ENCODE data around the gene ITPR2.

ITPR2 gene

GRCh38 chr12:26513363-26514043, 319.5 kb downstream of the ITPR2 start:
- DNase-seq (ENCODE audit: low spot score) = no peak

DNA sequence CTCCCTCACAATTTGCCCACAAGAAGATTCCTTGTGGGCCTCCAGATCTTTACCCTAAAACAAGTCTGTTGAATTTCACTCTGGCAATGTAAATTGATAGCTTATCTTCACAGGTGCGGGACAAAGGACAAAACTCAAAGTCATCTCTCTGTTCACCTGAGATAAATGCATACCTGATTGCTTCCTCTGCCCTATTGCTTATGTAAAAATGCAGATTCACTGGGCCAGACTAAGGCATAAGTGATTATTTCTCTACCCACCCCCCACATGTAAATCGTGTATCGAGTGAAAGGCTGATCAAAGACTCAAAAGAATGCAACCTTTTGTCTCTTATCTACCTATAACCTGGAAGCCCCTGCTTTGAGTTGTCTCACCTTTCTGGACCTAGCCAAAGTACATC, 320.8 kb downstream of the ITPR2 start:
- DNase-seq (ENCODE audit: low spot score) = no peak

DNA sequence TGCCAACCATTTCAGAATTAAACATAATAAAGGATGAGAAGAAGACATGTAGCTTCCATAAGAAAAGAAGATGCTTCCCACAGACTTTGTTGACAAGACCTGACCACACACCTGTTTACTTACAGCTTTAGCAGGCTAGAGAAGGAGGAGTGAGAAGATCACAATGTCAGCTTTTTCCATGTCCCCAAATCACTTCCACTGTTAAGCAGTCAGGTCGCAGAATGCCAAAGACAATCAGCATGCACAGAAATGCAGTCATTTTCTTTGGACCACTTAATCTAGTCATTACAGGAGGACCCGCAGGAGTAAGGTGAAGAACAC, 322.7 kb downstream of the ITPR2 start:
- no peak for DNase-seq (ENCODE audit: low spot score)

GRCh38 chr12:26507613-26508012, 325.4 kb downstream of the ITPR2 start:
- no peak for DNase-seq (ENCODE audit: low spot score)

DNA sequence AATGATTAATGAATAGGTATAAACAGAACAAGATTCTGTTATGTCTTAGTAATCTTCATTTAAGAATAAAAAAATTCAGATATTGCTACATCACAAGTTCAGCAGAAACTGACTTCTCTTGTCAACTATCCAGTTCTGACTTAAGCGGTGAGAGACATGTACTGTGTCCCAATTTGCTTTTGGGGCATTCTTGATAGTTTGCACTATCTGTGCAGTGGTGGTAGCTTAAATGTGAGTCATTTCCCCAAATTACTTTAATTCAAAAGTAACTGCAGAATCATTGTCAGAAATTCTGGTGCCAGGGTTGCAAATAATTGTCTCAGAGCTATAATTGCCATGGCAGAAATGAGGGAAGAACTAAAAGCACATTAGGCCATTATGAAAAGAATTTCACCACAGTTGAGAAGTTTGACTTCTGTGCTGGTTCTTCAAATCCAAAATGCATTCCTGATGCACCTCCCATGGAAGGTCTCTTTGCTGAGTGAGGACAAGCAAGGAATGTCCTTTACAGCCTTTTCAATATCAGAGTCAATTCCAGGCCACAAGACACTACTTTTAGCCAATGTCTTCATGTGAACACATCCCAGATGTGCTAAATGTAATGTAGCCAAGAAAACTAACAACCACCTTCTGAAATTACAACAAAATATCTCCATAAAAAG, 332.9 kb downstream of the ITPR2 start:
- DNase-seq (ENCODE audit: low spot score) = no peak

DNA sequence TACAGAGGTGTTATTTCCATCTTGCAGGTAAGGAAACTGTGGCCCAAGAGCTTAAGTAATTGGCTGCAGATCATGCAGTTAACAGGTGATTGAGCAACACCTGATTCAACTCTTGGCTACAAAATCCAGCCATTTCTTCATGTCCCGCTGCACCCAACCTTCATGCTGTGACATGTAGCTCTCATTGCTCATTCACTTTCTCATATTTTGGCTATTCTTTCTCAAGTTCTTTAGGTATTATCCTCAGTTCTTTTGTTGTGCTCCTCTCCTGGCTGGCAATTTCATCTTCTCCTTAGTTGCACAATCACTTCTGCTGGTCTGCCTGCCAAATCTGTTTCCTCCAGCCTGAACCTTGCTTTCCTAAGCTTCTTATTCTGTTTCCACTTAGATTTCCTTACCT, 336.8 kb downstream of the ITPR2 start:
- no peak for DNase-seq (ENCODE audit: low spot score)

DNA sequence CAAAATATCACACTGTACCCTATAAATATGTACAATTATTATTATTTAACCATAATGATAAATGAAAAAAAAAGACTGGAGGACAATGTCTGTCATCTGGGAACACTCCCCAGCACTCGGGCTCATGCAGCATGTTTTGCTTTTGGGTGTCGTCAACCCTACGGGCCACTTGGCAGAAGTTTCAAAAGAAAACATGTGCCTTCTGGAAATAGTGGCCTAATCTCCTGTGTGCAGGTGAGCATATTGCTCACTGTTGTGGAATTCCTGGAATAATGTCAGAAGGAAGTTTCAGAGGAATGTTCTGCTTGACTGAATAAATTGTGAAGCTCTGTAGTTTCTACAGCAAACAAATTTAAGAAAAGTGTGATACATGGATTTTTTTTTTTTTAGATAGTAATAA, 339.3 kb downstream of the ITPR2 start:
- no peak for DNase-seq (ENCODE audit: low spot score)

DNA sequence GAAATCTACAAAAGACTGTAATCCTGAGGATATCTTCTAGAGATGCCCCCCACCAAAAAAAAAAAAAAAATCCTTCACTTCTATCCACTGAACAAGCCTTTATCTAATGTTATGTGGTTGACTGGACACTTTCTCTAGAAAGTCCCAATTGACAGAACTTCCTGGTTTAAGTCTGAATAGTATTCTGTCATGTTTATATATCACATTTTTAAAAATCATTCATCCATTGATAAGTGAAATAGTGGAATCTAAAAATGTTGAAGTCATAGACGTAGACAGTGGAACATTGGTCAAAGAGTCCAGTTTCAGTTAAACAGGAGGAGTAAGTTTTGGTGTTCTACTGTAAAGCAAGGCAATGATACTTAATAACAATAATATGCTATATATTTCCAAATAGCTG, 340.6 kb downstream of the ITPR2 start:
- DNase-seq (ENCODE audit: low spot score) = no peak

DNA sequence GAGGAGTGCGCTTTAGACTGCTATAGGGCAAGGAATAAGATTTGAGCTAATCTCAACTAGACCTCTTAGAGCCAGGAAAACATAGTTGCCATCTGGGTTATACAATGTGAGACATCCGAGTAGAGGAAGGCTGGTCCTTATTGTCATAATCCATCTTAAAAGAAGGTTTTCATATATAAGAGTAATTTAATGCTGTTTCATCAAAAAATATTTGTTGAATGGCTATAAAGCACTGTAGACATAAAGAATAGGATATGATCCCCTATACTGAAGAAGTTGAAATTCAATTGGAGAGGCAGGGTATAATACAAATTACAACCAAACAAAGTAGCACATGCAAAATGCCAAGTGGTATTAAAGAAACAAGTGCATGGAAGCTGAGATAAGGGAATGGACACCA, 343.1 kb downstream of the ITPR2 start:
- DNase-seq (ENCODE audit: low spot score) = no peak

- DNase-seq (ENCODE audit: low spot score) = no peak
Observed at GRCh38 chr12:26488351-26488750, 344.6 kb downstream of the ITPR2 start.

DNA sequence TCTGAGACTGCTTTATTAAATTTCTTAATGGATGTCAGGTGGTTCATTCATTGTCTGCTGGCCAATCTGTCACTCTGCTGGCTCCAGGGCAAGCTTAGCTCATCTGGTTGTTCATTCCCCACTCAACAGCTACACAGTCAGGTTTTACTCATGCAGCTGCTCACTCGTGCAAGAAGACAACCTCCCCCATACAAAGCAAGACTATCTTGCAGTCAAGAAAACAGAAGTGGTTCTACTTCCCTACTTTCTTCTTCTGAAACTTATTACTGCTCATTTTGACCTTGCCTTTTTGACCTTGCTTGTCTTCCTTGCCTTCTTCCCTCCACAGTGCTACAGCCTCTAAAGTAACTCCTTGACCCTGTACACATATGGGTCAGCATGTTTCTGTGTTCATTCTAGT, 359.7 kb downstream of the ITPR2 start:
- no peak for DNase-seq (ENCODE audit: low spot score)

DNA sequence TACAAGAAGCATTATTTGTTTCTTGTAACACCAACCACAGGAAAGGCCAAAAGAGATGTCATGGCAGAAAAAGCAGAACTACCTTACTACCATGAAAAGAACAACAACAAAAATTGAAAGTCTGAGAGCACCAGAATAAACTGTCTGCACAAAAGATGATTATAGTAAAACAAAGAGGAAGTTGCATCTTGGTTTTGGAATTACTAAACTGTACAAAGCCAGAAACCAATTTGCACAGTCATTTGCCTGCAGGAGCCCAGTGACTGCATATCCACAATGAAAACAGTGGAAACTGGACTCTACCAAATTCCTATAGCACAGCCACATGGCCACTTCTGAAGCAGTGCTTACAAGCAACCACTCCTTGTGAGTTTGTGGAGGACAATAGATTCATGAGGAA, 361.4 kb downstream of the ITPR2 start:
- no peak for DNase-seq (ENCODE audit: low spot score)

GRCh38 chr12:26469421-26470180, 363.4 kb downstream of the ITPR2 start:
- no peak for DNase-seq (ENCODE audit: low spot score)

DNA sequence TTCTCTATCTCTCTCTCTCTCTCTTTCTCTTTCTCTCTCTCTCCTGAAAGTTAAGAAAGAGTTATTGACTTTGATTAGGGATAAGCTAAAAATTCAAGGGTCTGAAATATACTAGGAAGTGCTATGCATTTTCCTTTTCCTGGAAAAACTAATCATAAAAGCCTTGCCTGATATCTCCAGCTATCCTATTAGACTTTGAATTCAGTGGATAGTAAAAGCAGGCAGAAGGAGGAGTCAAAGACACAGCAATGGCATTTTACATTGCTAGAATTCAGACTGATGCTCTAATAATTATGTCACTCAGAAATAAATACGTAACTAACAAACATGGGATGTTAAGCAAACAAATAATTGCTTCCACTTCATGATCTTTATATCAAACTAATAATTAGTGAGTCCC, 365.6 kb downstream of the ITPR2 start:
- no peak for DNase-seq (ENCODE audit: low spot score)

GRCh38 chr12:26466726-26467125, 366.3 kb downstream of the ITPR2 start:
- no peak for DNase-seq (ENCODE audit: low spot score)

DNA sequence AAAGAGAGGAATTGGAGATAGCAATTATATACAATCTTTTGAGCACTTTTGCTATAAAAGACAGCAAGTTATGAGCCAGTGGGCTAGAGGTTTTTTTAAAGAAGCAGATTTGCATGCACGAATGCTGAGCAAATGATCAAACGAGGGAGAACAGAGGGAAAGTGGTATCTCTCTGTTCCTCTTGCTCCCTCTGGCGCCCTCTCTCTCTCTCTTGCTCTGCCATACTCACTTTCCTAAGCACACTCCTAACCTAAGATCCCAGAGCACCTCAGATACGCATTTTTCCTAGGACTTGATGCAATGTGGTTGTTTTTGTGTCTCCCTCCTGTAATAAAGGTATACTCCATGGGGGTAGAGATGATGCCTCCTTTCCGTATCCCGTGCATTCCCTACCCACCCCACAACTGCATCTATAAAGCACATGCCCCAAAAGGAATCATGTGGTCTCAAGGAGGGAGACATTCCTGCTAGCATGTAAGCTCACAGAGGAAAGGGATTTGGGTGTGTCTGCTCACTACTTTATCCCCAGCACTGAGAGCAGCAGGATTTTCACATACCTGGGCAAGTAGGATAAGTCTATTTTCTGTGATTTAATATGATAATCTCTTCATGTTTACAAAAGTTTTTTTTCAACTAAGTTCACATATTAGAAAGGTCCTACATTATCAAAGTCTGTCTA, 367.4 kb downstream of the ITPR2 start:
- DNase-seq (ENCODE audit: low spot score) = no peak

DNA sequence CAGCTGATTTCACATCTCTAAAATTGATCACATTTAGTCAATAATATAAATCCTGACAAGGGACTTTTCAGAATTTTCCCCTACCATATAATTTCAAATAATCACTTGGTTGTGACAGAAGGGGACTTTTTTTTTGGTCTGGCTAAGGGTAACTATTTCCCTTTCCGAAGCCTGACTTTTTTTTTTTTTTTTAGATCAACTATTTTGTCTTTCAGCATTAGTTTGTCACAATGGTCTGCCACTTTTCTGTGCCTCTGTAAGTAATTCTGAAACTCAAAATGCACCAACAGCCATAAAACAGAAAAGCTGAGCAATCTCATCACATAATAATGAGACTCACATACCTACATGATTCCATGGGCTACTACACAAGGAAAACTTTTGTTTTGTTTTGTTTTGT, 371.2 kb downstream of the ITPR2 start:
- no peak for DNase-seq (ENCODE audit: low spot score)

- no peak for DNase-seq (ENCODE audit: low spot score)
Observed at GRCh38 chr12:26460361-26460760, 372.6 kb downstream of the ITPR2 start.

DNA sequence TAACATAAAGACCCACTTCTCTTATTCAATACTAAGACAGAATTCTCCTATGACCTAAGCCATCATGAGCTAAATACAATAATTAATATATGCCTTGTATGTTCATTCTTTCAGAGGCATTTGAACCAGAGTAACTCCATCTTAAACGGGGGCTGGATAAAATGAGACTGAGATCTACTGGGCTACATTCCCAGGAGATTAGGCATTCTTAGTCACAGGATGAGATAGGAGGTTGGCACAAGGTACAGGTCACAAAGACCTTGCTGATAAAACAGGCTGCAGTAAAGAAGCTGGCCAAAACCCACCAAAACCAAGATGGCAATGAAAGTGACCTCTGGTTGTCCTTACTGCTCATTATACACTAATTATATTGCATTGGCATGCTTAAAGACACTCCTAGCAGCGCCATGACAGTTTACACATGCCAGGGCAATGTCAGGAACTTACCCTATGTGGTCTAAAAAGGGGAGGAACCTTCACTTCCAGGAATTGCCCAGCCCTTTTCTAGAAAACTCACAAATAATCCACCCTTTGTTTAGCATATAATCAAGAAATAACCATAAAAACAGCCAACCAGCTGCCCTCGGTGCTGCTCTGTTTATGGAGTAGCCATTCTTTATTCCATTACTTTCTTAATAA, 376.9 kb downstream of the ITPR2 start:
- DNase-seq (ENCODE audit: low spot score) = no peak

DNA sequence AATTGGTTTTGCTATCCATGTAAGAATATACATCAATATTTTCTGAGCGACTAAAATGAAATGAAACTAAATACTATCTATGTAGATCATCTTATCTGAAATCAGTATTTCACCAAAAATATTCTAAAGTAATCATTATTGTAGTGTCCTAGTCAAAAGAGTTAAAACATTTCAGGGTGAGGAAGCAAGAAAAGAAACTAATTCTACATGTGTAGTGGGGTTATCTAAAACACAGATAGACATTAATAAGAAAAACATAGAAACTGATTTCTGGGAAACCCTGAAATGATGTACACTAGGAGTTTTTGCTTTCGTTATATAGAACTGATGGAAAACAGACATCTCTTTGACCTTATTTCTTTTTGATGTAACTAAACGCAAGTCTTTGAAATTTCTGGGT, 379.7 kb downstream of the ITPR2 start:
- DNase-seq (ENCODE audit: low spot score) = no peak

GRCh38 chr12:26452511-26452910, 380.5 kb downstream of the ITPR2 start:
- DNase-seq (ENCODE audit: low spot score) = no peak

DNA sequence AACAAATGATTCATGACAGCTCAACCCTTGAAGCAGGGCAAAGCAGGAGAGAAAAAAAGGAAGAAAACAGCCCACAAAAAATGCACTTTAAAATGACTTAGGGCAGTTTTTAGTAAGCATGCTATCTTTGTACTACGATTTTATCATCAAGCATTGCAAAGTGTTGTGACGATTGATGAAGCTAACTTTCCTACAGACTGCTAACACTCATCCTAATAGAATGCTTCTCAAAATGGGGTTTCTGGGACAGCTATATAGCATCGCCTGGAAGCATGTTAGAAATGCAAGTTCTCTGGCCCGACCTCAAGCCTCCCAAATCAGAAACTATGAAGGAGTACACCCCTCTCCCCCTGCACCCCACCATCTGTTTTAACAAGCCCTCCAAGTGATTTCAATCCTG, 381.2 kb downstream of the ITPR2 start:
- DNase-seq (ENCODE audit: low spot score) = no peak

- no peak for DNase-seq (ENCODE audit: low spot score)
Observed at GRCh38 chr12:26445909-26446308, 387.1 kb downstream of the ITPR2 start.

All from ecto neural progenitor cell (in vitro differentiated cells).